IMR-90 (cell line): ENCODE results near the gene C1orf105. TPM values are rescaled to one million over a fixed set of nuclear protein-coding genes. Genes with fewer than 3 reads are reported as not detected.

Source experiments
- ATAC-seq: fragments of 200-7000 bp; cut with Tn5 transposase; 2 replicates; pipeline ENCODE4 v1.9.1; 2020; ENCODE audit warnings: low read depth, mild to moderate bottlenecking, moderate library complexity
- BruUV-seq: library from RNA; stranded (reverse); fragments of 400-500 nt; replicated peaks from 2 replicates; lab custom pipeline; 2021; lab: Mats Ljungman, UMichigan
- CTCF ChIA-PET: fragments of 300-600 bp; formaldehyde crosslinking; extraction: SDS; loops from one replicate; lab custom pipeline; 2021; ENCODE audit warnings: antibody characterized with exemption; lab: Yijun Ruan, JAX
- POLR2A ChIA-PET: fragments of 300-600 bp; sonication (Branson Sonifier 250); formaldehyde crosslinking; loops from one replicate; lab custom pipeline; 2022; ENCODE audit warnings: antibody characterized with exemption; ENCODE audit not compliant: unreplicated experiment; lab: Charles Lee
- DNase-seq: peaks from one replicate; pipeline ENCODE4 v3.0.0; 2013
- H2AFZ ChIP-seq: replicated peaks from 2 replicates; pipeline ENCODE3; 2013; ENCODE audit warnings: low read length, mild to moderate bottlenecking; ENCODE audit not compliant: poor library complexity
- H2AK5ac ChIP-seq: 2 replicates; pipeline ENCODE4 v1.6.1; 2013; ENCODE audit warnings: low read depth, low read length, inconsistent platforms
- H2AK9ac ChIP-seq: replicated peaks from 2 replicates; pipeline ENCODE3; 2013; ENCODE audit warnings: mild to moderate bottlenecking, low read depth, low read length, moderate library complexity; ENCODE audit not compliant: poor library complexity
- H2BK120ac ChIP-seq: 2 replicates; pipeline ENCODE4 v1.6.1; 2013; ENCODE audit warnings: low read depth, low read length, inconsistent platforms
- H2BK15ac ChIP-seq: 3 replicates; pipeline ENCODE4 v1.6.1; 2013; ENCODE audit warnings: low read depth, low read length, inconsistent platforms
- H2BK20ac ChIP-seq: 2 replicates; pipeline ENCODE4 v1.6.1; 2013; ENCODE audit warnings: low read depth, mild to moderate bottlenecking, inconsistent platforms, low read length, moderate library complexity
- H2BK5ac ChIP-seq: 2 replicates; pipeline ENCODE4 v1.6.1; 2013; ENCODE audit warnings: mild to moderate bottlenecking, low read depth, low read length, inconsistent platforms; ENCODE audit not compliant: poor library complexity, severe bottlenecking
- H3K14ac ChIP-seq: replicated peaks from 2 replicates; pipeline ENCODE4 v1.6.1; 2013; ENCODE audit warnings: low read depth, low read length, inconsistent platforms
- H3K18ac ChIP-seq: 2 replicates; pipeline ENCODE4 v1.6.1; 2013; ENCODE audit warnings: low read depth, low read length, control low read depth
- H3K23ac ChIP-seq: 2 replicates; pipeline ENCODE4 v1.6.1; 2013; ENCODE audit warnings: low read depth, low read length, inconsistent platforms
- H3K27ac ChIP-seq: 2 replicates; pipeline ENCODE4 v1.5.1; 2013; ENCODE audit warnings: mild to moderate bottlenecking, control low read depth, low read length; ENCODE audit not compliant: insufficient read depth
- H3K27me3 ChIP-seq: 2 replicates; pipeline ENCODE4 v1.6.1; 2013; ENCODE audit warnings: low read length; ENCODE audit not compliant: control insufficient read depth, insufficient read depth
- H3K36me3 ChIP-seq: 2 replicates; pipeline ENCODE4 v1.6.1; 2013; ENCODE audit warnings: low read length, mixed read lengths; ENCODE audit not compliant: control insufficient read depth, insufficient read depth
- H3K4ac ChIP-seq: 2 replicates; pipeline ENCODE4 v1.6.1; 2013; ENCODE audit warnings: low read depth, low read length, inconsistent platforms
- H3K4me1 ChIP-seq: 2 replicates; pipeline ENCODE4 v1.6.1; 2013; ENCODE audit warnings: low read length, mixed read lengths; ENCODE audit not compliant: control insufficient read depth, insufficient read depth
- H3K4me2 ChIP-seq: 2 replicates; pipeline ENCODE4 v1.6.1; 2013; ENCODE audit warnings: low read depth, mild to moderate bottlenecking, control low read depth, low read length, moderate library complexity
- H3K4me3 ChIP-seq: 2 replicates; pipeline ENCODE4 v1.5.1; 2013; ENCODE audit warnings: low read depth, mild to moderate bottlenecking, control low read depth, low read length, moderate library complexity; ENCODE audit not compliant: insufficient read depth
- H3K56ac ChIP-seq: 2 replicates; pipeline ENCODE4 v1.6.1; 2013; ENCODE audit warnings: low read length, inconsistent platforms; ENCODE audit not compliant: insufficient read depth; ENCODE audit errors: extremely low read depth
- H3K79me1 ChIP-seq, 2 experiments: 2 replicates each; pipeline ENCODE4 v1.6.1; 2013; ENCODE audit warnings: low read length in 2 of 2, inconsistent platforms in 1 of 2, low read depth in 1 of 2
- H3K9ac ChIP-seq: 2 replicates; pipeline ENCODE4 v1.6.1; 2013; ENCODE audit warnings: low read depth, low read length, control low read depth
- H3K9me1 ChIP-seq: 2 replicates; pipeline ENCODE4 v1.6.1; 2013; ENCODE audit warnings: low read length, inconsistent platforms; ENCODE audit not compliant: insufficient read depth
- H3K9me3 ChIP-seq: 2 replicates; pipeline ENCODE4 v1.6.1; 2013; ENCODE audit warnings: low read length; ENCODE audit not compliant: control insufficient read depth, insufficient read depth
- H4K20me1 ChIP-seq: 2 replicates; pipeline ENCODE4 v1.6.1; 2013; ENCODE audit warnings: low read length, inconsistent platforms; ENCODE audit not compliant: insufficient read depth
- H4K5ac ChIP-seq: 2 replicates; pipeline ENCODE4 v1.6.1; 2013; ENCODE audit warnings: mild to moderate bottlenecking, low read depth, low read length, control low read depth
- H4K8ac ChIP-seq, 2 experiments: 2 replicates each; pipeline ENCODE4 v1.6.1; 2013; ENCODE audit warnings: low read depth in 2 of 2, low read length in 2 of 2, control low read depth in 1 of 2, inconsistent platforms in 1 of 2
- H4K91ac ChIP-seq: 2 replicates; pipeline ENCODE4 v1.6.1; 2013; ENCODE audit warnings: low read depth, low read length, inconsistent platforms; ENCODE audit not compliant: insufficient read depth
- BHLHE40 ChIP-seq: fragments of 150-350 bp; IDR thresholded peaks from 2 replicates; pipeline ENCODE4 v1.6.1; 2016; ENCODE audit warnings: mild to moderate bottlenecking, low read depth, low read length
- CEBPB ChIP-seq: IDR thresholded peaks from 2 replicates; pipeline ENCODE4 v1.6.1; 2012; ENCODE audit warnings: low read depth, low read length, improper control_type of control experiment
- CHD1 ChIP-seq: IDR thresholded peaks from 2 replicates; pipeline ENCODE4 v1.6.1; 2012; ENCODE audit warnings: low read depth, low read length, improper control_type of control experiment
- FOS ChIP-seq: fragments of 150-350 bp; IDR thresholded peaks from 2 replicates; pipeline ENCODE4 v1.6.1; 2016; ENCODE audit warnings: low read depth, low read length
- MAFK ChIP-seq: IDR thresholded peaks from 2 replicates; pipeline ENCODE4 v1.6.1; 2012; ENCODE audit warnings: low read depth, low read length, improper control_type of control experiment
- MAZ ChIP-seq: IDR thresholded peaks from 2 replicates; pipeline ENCODE4 v1.6.1; 2012; ENCODE audit warnings: low read depth, mild to moderate bottlenecking, low read length, improper control_type of control experiment, moderate library complexity, borderline replicate concordance
- MXI1 ChIP-seq: IDR thresholded peaks from 2 replicates; pipeline ENCODE4 v1.6.1; 2012; ENCODE audit warnings: low read depth, mild to moderate bottlenecking, low read length, moderate library complexity, borderline replicate concordance
- NFE2L2 ChIP-seq: fragments of 150-350 bp; IDR thresholded peaks from 2 replicates; pipeline ENCODE4 v1.6.1; 2016; ENCODE audit warnings: low read depth, mild to moderate bottlenecking, low read length
- POLR2A ChIP-seq: IDR thresholded peaks from 2 replicates; pipeline ENCODE4 v1.6.1; 2012; ENCODE audit warnings: mild to moderate bottlenecking, low read depth, low read length
- RAD21 ChIP-seq: IDR thresholded peaks from 2 replicates; pipeline ENCODE4 v1.6.1; 2012; ENCODE audit warnings: low read length, improper control_type of control experiment
- RCOR1 ChIP-seq: IDR thresholded peaks from 2 replicates; pipeline ENCODE4 v1.6.1; 2012; ENCODE audit warnings: mild to moderate bottlenecking, low read length, improper control_type of control experiment; ENCODE audit not compliant: insufficient replicate concordance
- RFX5 ChIP-seq: IDR thresholded peaks from 2 replicates; pipeline ENCODE4 v1.8.0; 2012; ENCODE audit warnings: low read depth, mild to moderate bottlenecking, low read length, moderate library complexity
- SMC3 ChIP-seq: fragments of 150-350 bp; IDR thresholded peaks from 2 replicates; pipeline ENCODE4 v1.6.1; 2016; ENCODE audit warnings: low read depth, mild to moderate bottlenecking, antibody characterized with exemption, low read length, moderate library complexity
- USF2 ChIP-seq: fragments of 150-350 bp; IDR thresholded peaks from 2 replicates; pipeline ENCODE4 v1.6.1; 2017; ENCODE audit warnings: mild to moderate bottlenecking, antibody characterized with exemption, low read length, low read depth
- WGBS, 2 experiments: methylation state at CpG; one replicate each; pipeline versions ENCODE4 v1.1.5 to v1.1.7; 2013; ENCODE audit warnings: missing lambda C conversion rate in 2 of 2; ENCODE audit not compliant: insufficient read length in 1 of 2; ENCODE audit errors: extremely low coverage in 2 of 2; 5-methylcytosine and 5-hydroxymethylcytosine counted together
- dilution Hi-C: fragments of 300-500 bp; cut with HindIII; formaldehyde crosslinking; loops from one replicate; pipeline ENCODE4 v1.14.3; 2018; ENCODE audit warnings: low sequenced_read_pairs; ENCODE audit not compliant: unreplicated experiment
- in situ Hi-C: fragments of 300-500 bp; cut with MboI; formaldehyde crosslinking; loops from 3 replicates; pipeline ENCODE4 v1.14.3; 2019; ENCODE audit warnings: low sequenced_read_pairs, inconsistent platforms, mixed read lengths
- intact Hi-C: fragments of 100-400 bp; cut with micrococcal nuclease; formaldehyde crosslinking; loops from 2 replicates; pipeline ENCODE4 v1.10.0; 2022
- polyA plus RNA-seq, 3 experiments: library from polyadenylated mRNA; depleted of rRNA; stranded (reverse); fragments of >200 nt; gene quantifications; 2 replicates each; pipeline ENCODE4 v1.2.3, GENCODE V29; 2012; ENCODE audit warnings: low replicate concordance in 1 of 3
- total RNA-seq: library from RNA; depleted of rRNA; stranded (reverse); fragments of >200 nt; gene quantifications from 2 replicates; pipeline ENCODE4 v1.2.3, GENCODE V29; 2012
- TF ChIP-seq, protein P1 (sequence below): conservative IDR thresholded peaks from 2 replicates; pipeline ENCODE4 v1.5.1; 2012; ENCODE audit warnings: mild to moderate bottlenecking, low read depth, low read length, improper control_type of control experiment
- TF ChIP-seq, protein P2 (sequence below): fragments of 150-350 bp; IDR thresholded peaks from 2 replicates; pipeline ENCODE4 v1.6.1; 2016; ENCODE audit warnings: low read depth, mild to moderate bottlenecking, low read length, moderate library complexity, borderline replicate concordance

The C1orf105 gene
- total and polyA plus RNA-seq, 2 of the 4 experiments (the other 2 are of a cell fraction): not detected

DNA sequence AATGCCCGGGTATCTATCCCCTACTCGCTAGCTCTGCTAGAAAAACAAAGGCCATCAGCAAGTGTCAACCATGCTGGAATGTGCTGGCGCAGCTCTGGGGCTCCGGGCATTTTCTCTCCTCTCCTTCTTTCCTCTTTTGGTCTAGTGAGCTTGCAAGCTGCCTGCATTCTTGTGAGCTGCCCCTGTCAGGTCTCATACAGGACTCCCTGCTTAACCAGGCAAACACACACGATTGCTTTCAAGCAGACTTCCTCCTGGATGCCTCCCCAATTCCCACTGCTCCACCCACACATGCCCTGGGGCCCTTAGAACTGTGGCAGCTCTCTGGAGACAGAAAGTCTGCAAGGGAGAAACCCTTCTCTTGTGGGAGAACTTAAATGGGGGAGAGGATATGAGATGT is 76.7 kb downstream of the C1orf105 start:
- Histone ChIP-seq H2BK5ac (no peak overlapping the region), H4K8ac (no peak overlapping the region), H3K23ac (no peak overlapping the region), H3K9ac (no peak overlapping the region), H3K4me3 (no peak overlapping the region), H3K4ac (no peak overlapping the region), H3K9me3 (no peaks in the 10 kb centered on the region), H4K20me1 (no peaks in the 10 kb centered on the region), H3K27ac (no peak overlapping the region), H3K9me1 (no peaks in the 10 kb centered on the region), H2BK20ac (no peak overlapping the region), H4K5ac (no peak overlapping the region), H3K56ac (no peak overlapping the region), H4K91ac (no peak overlapping the region), H3K36me3 (no peaks in the 10 kb centered on the region), H2AK5ac (no peak overlapping the region), H3K14ac (no peak overlapping the region), H3K4me2 (0 out of 2 replicates have a peak overlapping the region, but pooled peaks have one; percentile 16), H3K4me1 (no peaks in the 10 kb centered on the region), H3K79me1 (no peaks in the 10 kb centered on the region), H2AK9ac (no peak overlapping the region), H2BK15ac (no peak overlapping the region), H3K18ac (no peak overlapping the region), H2AFZ (peak overlapping the region; percentile 18), H2BK120ac (no peak overlapping the region), H3K27me3 (peaks cover 22% of the 10 kb centered on the region)
- in situ Hi-C loops (no loop called here), intact Hi-C loops (no loop called here), dilution Hi-C loops (no loop called here)
- no peak for TF ChIP-seq MXI1
- TF ChIP-seq NFE2L2: no peak
- TF ChIP-seq CHD1: no peak
- TF ChIP-seq POLR2A: no peak
- TF ChIP-seq RAD21: no peak
- no peak for TF ChIP-seq CEBPB
- TF ChIP-seq, protein P1, sequence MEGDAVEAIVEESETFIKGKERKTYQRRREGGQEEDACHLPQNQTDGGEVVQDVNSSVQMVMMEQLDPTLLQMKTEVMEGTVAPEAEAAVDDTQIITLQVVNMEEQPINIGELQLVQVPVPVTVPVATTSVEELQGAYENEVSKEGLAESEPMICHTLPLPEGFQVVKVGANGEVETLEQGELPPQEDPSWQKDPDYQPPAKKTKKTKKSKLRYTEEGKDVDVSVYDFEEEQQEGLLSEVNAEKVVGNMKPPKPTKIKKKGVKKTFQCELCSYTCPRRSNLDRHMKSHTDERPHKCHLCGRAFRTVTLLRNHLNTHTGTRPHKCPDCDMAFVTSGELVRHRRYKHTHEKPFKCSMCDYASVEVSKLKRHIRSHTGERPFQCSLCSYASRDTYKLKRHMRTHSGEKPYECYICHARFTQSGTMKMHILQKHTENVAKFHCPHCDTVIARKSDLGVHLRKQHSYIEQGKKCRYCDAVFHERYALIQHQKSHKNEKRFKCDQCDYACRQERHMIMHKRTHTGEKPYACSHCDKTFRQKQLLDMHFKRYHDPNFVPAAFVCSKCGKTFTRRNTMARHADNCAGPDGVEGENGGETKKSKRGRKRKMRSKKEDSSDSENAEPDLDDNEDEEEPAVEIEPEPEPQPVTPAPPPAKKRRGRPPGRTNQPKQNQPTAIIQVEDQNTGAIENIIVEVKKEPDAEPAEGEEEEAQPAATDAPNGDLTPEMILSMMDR: no peak
- TF ChIP-seq BHLHE40: no peak
- no peak for TF ChIP-seq RCOR1
- no peak for TF ChIP-seq RFX5
- TF ChIP-seq USF2: no peak
- no peak for TF ChIP-seq FOS
- TF ChIP-seq MAZ: no peak
- no peak for TF ChIP-seq SMC3
- TF ChIP-seq MAFK: no peak
- TF ChIP-seq, protein P2, sequence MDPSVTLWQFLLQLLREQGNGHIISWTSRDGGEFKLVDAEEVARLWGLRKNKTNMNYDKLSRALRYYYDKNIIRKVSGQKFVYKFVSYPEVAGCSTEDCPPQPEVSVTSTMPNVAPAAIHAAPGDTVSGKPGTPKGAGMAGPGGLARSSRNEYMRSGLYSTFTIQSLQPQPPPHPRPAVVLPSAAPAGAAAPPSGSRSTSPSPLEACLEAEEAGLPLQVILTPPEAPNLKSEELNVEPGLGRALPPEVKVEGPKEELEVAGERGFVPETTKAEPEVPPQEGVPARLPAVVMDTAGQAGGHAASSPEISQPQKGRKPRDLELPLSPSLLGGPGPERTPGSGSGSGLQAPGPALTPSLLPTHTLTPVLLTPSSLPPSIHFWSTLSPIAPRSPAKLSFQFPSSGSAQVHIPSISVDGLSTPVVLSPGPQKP: no peak
- DNase-seq (peak; percentile 11), ATAC-seq (peak; percentile 67)
- POLR2A ChIA-PET: no interaction called here
- CTCF ChIA-PET: interaction anchor here (1.2 kb wide), 1 partner anchor 222 kb away, joined by 4 read pairs; no protein-coding TSS in a partner anchor
- BruUV-seq: no TSS peak
- no CpG with 5 or more reads among the region's 5 CpGs for WGBS, 2 experiments
